Fibroblast of the aortic adventitia (primary cell): ENCODE measurements around the gene AKR1C3. TPM values are rescaled to one million over a fixed set of nuclear protein-coding genes. Genes with fewer than 3 reads are reported as not detected.

ENCODE experiments used
- DNase-seq: peaks from one replicate; pipeline ENCODE4 v3.0.0-alpha.2; 2010; ENCODE audit warnings: low read depth
- H3K4me3 ChIP-seq: 2 replicates; pipeline ENCODE4 v1.5.1; 2011; ENCODE audit warnings: low read depth, mild to moderate bottlenecking, control low read depth, low read length, moderate library complexity
- total RNA-seq: library from RNA; depleted of rRNA; stranded (reverse); fragments of >200 nt; gene quantifications from 2 replicates; pipeline ENCODE4 v1.2.3, GENCODE V29; 2012; ENCODE audit warnings: low replicate concordance
- TF ChIP-seq, protein P1 (sequence below): IDR thresholded peaks from 2 replicates; pipeline ENCODE4 v1.5.1; 2011; ENCODE audit warnings: mild to moderate bottlenecking, low read length, control low read depth, inconsistent platforms; ENCODE audit not compliant: insufficient read depth

Gene AKR1C3
- total RNA-seq, 1 donor, result 169 TPM

DNA sequence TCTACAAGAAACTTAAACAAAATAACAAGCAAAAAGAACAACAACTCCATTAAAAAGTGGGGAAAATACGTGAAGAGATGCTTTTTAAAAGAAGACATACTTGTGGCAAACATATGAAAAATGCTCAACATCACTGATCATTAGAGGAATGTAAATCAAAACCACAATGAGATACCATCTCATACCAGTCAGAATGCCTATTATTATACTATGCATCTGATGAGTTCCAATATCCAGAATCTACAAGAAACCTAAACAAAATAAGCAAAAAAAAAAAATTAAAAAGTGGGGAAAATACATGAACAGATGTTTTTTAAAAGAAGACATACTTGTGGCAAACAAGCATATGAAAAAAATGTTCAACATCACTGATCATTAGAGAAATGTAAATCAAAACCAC is 29.6 kb upstream of the AKR1C3 start:
- TF ChIP-seq, protein P1, sequence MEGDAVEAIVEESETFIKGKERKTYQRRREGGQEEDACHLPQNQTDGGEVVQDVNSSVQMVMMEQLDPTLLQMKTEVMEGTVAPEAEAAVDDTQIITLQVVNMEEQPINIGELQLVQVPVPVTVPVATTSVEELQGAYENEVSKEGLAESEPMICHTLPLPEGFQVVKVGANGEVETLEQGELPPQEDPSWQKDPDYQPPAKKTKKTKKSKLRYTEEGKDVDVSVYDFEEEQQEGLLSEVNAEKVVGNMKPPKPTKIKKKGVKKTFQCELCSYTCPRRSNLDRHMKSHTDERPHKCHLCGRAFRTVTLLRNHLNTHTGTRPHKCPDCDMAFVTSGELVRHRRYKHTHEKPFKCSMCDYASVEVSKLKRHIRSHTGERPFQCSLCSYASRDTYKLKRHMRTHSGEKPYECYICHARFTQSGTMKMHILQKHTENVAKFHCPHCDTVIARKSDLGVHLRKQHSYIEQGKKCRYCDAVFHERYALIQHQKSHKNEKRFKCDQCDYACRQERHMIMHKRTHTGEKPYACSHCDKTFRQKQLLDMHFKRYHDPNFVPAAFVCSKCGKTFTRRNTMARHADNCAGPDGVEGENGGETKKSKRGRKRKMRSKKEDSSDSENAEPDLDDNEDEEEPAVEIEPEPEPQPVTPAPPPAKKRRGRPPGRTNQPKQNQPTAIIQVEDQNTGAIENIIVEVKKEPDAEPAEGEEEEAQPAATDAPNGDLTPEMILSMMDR, result no peak
- H3K4me3 ChIP-seq, result no peak overlapping the region
- DNase-seq, result no peak

DNA sequence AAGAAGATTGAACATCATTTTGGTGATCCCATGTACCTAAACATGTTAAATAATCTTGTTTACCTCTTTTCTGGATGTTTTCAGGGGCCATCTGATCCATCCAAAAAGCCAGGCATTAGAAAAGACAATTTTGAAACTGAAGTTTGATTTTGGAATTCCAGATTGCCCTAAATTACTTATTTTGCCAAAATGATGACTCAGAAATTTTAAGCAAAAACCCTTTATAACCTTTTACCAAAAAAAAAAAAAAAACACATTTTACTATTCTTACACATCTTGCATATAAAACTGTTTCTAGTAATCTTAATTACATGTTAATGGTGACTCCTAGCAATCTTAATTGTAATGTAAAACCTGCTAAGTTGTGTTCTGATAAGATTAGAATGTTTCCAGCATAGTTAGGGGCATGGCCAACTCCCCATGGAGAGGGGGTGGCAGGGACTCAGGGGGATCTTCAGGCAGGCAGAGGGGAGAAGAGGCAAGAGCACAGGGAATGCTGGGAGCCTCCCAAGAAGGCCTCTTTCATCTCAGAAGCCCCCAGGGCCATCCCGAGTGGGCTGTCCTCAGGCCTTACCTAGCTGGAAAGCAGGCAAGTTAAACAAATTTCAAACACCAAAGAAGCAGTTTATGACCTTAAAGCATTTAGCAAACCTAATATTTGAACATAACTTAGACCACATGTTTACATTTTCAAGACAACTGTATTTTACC is 25.8 kb upstream of the AKR1C3 start:
- DNase-seq, result no peak
- TF ChIP-seq, protein P1, result no peak

DNA sequence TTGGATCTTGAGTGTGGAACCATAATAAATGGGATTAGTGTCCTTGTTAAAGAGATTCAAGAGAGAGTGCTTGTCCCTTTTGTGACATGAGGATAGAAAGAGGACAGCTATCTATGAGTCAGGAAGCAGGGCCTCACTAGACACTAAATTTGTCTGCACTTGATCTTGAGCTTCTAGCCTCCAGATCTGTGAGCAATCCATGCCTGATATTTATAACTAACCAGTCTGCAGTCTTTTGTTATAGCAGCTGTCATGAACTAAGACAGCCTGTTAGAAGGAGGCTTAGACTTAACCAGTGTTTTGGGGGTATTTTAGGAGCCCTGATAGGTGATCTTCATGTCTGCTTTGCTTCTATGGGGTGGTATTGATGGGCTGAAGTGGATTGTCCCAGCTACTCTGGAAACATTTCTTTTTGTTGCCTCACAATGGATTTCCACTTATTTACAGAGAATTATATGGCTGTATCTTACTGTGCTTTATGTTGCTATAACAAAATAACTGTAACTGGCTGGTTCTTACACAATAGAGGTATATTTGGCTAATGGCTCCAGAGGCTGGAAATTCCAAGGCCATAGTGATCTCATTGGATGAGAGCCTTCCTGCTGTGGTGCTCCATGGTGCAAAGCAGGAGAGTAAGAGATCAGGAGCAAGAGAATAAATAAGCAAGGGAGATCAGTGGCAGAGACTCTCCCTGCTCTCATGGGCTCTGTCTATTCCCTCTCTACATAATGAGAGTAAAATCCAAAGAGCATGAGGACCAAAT is 23.4 kb upstream of the AKR1C3 start:
- TF ChIP-seq, protein P1, result no peak
- DNase-seq, result peak; percentile 76
- H3K4me3 ChIP-seq, result peak overlapping the region; percentile 32

More for the DNA sequence above, 25.8 kb upstream of the AKR1C3 start:
- no peak overlapping the region for H3K4me3 ChIP-seq

DNA sequence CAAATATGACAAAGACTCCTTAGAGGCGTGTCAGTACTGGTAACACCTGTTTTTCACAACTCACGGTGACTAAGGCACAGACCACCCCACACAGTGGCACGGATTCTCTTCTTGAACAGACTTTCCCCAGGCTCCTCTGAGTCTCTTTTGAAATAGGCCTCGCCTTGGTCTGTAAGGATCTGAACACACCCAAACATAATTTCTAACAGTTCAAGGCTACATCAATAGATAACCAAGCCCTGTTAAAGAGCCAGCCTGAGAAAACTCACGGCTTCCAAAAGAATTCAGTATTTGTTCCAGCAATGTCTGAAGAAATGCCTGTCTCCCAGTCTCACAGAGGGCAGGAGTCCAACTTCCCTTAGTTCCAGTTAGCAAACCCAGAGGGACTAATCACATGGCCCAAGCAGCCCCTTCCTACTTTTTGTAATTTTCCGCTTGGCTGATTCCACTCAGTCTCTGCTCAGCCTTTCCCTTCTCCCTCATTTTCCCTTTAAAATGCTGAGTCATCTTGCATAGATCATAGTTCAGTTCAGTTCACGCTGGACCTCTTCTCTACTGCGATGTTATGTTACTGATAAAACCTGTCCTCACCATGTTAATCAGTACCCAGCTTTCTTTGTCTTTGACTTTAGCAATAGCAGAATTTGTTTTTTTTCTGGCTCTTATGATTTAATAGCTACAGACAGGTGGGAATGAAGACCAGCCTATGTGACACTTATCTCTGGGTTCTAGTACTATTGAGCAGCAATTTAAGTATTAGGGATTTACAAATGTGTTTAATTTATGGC is 22.6 kb upstream of the AKR1C3 start:
- TF ChIP-seq, protein P1, result no peak
- peak overlapping the region; percentile 32 for H3K4me3 ChIP-seq

DNA sequence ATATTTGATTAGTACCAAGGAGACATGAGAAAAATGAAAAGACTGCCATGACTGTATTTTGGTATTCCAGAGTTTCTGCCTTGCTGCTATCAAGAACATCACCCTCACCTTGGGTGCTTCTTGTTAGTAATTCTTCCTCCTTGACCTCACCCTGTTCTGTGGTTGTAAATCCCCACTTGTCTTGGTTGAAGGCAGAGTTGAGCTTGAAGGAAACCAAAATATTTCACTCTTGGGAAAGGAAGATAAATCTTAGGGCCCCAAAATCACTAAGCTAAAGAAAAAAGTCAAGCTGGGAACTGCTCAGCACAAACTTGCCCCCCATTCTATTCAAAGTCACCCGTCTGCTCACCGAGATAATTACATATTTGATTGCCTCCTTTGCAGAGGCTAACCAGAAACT is 20.6 kb upstream of the AKR1C3 start:
- no peak for DNase-seq
- TF ChIP-seq, protein P1, result no peak
- no peak overlapping the region for H3K4me3 ChIP-seq

More for the DNA sequence above, 22.6 kb upstream of the AKR1C3 start:
- DNase-seq, result peak; percentile 100

DNA sequence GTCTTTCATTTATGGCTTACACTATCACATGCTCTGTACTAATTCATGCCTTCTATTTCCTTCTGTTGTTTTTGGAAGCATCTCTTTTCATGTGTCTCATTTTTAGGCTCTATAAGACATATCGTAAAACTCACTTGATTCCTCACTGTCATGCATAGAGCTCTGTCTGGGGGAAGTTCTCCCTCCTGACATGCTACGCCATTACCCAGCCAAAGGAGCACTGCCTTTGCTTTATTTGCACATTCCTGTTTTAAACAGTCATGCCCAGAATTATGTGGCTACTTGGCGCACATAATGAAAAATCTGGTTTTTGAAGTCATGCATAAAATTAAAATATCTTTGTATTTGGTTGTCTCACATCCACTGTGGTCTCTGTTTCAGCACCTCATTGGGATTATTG is 17.6 kb upstream of the AKR1C3 start:
- no peak overlapping the region for H3K4me3 ChIP-seq
- TF ChIP-seq, protein P1, result no peak
- DNase-seq, result peak; percentile 69
